ENCODE measurements around the gene ORAI3.
"Not testable (repeated sequence)": the region's sequence is repeated elsewhere in the genome, so short reads cannot be mapped to it uniquely, and the experiment has no call there.

Gene ORAI3

DNA sequence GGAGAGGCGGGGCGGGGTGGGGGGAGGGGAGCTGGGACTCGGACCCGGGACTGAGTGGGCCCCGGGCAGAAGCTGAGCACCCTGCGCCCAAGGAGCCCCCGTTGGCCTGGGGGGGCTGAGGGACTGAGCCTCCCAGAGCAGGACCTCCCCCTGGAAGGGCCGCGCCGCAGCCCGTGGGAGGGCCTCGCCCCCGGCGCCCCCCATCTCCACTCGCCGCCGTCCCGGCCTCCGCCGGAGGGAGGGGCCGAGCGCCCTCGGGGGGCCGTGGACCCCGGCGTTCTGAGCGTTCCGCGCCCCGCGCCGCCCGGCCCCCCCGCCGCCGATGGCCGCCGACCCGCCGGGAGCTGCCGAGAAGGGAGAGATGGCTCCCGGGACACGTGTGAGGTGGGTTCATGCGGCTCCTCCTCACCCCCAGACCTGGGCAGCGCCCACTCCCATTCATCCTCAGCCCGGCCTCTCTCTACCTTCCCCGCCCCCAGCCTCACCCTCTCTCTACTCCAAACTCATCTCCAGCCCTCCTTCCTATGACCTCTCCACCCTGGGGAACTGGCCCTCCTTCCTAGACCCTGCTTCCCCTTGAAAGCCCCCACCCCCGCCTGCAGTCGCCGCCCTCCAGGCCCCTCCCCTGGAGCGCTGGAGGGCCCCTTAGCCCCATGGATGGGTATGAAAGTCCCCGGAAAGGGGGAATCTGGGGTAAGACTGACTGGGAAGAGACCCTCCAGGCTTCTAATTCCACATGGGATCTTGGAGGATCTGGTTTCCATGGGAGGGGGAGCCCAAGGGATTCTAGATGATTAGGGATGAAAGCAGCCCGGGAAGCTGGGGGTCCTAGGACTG lies 24.6 kb upstream of the ORAI3 start:
- no peak for DNase-seq

DNA sequence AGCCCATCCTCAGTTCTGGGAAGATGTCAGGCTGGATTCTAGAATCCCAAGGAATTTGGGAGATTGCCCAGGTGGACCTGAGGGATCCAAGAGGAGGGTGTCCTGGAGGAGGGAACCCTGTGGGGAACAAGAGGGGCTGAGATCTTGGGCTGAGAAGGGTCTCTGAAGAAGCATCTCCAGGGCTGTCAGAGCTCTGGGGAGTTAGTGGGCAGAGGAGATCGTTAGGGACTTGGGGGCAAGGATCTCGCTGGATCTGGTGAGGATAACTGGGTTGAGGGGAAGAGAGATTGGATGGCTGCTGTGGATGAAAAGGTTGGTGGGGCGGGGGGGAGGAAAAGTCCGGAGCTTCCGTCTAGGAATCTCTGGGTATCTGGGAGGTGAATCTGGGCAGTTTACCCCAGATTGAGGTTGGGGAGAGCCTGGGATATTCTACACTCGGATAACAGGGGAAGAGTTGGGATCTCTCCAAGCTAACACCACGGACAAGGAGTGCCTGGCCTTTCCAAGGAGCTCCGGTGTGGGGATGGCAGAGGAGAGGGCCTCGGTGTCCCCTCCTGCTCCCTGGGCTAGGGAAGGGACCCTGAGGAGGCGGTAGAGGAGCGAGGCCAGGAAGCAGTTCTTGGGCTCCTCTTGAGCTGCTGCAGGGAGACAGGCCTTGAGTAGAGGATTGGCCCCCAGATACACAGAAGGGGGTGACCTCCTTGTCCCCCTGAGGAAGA lies 23.8 kb upstream of the ORAI3 start:
- no peak for DNase-seq

DNA sequence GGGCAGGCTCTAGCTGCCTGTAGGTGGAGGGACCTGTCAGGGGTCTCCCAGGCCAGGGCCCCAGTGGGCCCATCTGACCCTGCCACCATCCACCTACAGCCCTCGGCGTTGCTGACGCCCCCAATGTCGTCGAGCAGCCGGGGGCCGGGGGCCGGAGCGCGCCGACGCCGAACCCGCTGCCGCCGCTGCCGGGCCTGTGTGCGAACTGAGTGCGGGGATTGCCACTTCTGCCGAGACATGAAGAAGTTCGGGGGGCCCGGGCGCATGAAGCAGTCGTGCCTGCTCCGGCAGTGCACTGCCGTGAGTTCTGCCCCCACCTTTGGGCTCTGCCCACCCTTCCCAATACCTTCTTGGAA lies 23.3 kb upstream of the ORAI3 start:
- DNase-seq = no peak

DNA sequence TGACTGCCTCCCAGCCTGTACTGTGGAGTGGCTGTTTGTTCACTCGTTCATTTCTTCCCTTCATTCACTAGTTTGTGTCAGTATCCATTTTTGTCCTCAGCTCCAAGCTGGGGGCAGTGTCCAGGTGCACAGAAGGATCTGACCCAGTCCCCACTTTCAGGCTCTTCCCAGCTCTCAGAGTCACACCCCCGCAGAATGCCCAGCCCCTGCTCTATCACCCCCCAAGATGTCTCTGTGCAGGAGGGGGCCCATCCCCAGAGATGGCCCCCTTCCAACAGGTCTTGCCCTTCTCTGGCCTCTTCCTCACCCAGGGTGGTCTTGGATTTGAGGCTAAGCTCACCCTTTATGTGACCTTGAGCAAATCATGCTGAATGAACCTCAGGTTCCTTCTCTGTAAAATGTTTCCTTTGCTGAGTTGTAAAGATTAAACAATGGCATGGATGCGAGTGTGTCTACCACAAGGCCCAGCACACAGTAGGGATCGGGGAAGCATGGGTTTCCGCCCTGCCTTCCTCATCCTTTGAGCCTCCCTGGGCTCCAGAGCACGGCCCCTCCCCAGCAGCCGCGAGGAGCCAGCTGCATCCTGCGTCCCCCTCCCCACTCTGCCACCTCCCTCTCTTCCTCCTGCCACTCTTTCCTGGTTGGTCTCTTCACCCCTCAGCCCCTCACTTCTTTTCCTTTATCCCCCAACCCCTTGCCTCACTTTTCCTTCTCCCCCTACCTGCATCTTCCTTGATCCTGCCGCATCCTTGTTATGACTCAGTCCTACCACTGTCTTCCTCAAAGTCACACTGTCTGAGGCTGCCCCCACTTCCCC lies 22.7 kb upstream of the ORAI3 start:
- DNase-seq = no peak

DNA sequence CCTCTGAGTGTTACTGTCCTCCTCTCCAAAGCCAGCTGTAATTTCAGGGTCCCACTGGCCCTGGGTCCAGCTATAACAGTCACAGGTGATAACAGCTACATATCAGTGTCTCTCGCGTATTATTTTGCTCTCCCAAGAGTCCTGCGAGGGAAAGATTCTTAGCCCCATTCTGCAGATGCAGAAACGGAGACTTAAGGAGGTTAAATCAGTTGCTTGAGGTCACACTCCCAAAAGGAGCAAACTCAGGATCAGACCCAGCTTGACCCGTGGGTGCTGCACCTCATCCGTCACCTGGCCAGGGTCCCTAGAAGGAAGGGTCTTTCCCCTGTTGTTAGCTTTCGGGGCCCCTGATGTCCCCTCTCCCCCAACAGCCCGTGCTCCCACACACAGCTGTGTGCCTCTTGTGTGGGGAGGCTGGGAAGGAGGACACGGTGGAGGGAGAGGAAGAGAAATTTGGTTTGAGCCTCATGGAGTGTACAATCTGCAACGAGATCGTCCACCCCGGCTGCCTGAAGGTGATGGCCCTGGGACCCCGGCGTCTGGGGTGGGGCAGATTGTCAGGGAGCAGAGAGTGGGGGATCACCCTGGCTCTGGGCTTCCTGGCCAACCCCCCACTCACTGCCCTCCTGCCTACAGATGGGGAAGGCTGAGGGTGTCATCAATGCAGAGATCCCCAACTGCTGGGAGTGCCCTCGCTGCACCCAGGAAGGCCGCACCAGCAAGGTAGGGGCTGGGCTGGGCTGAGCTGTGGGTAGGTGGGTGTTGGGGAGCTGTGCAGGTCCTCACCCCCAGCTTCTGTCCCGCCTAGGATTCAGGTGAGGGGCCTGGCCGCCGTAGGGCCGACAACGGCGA lies 21.7 kb upstream of the ORAI3 start:
- DNase-seq = no peak

DNA sequence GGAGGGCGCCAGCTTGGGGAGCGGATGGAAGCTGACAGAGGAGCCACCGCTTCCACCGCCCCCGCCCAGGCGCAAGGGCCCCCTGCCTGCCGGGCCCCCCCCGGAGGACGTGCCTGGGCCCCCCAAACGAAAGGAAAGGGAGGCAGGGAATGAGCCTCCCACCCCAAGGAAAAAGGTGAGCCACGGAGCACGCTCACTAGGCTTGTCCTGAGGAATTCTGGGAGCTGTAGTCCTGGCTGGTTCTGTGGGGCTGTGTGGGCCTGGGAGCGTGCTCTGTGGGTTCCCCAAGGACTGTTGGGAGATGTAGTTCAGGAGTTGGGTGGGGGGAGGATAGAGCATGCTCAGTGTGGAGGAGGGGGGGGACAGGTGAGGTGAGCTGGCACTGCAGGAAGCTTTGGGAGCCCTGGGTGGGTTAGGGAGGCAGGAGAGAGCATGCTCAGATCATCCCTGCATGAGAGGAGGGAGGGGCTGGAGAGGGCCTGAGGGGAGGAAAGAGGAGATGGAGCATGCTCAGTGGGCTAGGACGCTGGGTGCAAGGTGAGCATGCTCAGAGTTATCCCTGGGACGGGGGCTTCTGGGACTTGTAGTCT lies 21.0 kb upstream of the ORAI3 start:
- DNase-seq = no peak

DNA sequence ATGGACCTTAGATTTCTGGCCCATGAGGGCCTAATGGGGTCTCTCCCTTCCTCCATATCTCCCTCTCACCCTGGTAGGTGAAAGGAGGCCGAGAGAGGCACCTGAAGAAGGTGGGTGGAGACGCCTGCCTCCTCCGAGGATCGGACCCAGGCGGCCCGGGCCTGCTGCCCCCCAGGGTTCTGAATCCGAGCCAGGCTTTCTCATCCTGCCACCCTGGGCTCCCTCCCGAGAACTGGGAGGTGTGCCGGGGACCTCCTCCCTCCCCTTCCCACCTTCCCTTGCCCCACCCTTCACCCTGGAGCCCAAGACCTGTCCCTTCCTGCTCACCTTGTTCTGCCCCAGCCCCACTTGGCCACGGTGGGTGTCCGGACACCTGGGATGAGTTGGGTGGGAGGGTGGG lies 20.5 kb upstream of the ORAI3 start:
- no peak for DNase-seq

DNA sequence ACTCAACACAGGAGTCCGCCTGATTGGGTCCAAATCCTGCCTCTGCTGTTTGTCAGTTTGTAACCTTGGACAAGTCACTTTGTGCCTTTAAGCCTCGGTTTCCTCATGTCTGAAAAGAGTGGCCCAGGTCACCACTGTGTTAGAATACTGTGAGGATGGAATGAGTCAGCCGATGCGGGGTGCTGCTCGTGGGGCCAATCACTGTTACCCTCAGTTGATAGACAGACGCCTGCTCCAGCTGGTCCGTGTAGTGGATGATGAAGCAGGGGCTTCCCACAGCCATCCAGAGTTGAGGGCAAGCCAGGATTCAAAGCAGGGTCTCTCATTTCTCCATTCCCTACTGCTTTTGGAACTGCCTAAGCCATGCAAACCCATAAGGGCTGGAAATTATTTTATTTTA lies 19.7 kb upstream of the ORAI3 start:
- no peak for DNase-seq

DNA sequence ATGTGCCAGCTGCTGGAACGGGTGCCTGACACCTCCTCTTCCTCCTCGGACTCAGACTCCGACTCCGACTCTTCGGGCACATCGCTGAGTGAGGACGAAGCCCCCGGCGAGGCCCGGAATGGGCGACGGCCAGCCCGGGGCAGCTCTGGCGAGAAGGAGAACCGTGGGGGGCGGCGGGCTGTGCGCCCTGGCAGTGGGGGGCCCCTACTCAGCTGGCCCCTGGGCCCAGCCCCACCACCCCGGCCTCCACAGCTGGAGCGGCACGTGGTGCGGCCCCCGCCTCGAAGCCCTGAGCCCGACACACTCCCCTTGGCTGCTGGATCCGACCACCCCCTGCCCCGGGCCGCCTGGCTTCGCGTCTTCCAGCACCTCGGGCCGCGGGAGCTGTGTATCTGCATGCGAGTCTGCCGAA lies 18.7 kb upstream of the ORAI3 start:
- no peak for DNase-seq

DNA sequence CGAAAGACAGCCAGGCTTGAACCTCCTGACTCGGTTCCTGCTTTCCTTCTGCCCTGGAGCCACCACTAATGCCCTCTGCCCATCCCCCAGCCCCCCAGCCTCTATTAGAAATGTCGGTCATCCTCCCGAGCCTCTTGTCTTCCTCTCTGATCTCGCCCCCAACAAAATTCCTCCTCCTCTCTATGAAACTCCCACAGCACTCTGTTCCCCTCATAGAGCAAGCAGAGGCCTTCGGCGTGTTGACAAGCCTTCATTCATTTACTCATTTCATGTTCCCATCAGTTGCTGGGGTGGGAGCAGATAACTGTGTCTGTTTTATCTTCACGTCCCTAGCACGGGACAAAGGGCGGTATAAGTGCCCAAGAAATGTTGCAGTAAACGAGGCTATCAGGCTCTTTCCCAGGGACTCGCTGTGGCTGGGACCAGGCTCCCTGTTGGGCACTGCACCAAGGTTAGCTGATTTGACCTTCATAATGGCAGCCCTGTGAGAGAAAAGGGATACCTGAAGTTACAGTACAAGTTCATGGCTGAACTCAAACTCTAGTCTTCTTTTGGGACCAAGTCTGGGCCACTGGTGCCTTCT lies 17.7 kb upstream of the ORAI3 start:
- no peak for DNase-seq

DNA sequence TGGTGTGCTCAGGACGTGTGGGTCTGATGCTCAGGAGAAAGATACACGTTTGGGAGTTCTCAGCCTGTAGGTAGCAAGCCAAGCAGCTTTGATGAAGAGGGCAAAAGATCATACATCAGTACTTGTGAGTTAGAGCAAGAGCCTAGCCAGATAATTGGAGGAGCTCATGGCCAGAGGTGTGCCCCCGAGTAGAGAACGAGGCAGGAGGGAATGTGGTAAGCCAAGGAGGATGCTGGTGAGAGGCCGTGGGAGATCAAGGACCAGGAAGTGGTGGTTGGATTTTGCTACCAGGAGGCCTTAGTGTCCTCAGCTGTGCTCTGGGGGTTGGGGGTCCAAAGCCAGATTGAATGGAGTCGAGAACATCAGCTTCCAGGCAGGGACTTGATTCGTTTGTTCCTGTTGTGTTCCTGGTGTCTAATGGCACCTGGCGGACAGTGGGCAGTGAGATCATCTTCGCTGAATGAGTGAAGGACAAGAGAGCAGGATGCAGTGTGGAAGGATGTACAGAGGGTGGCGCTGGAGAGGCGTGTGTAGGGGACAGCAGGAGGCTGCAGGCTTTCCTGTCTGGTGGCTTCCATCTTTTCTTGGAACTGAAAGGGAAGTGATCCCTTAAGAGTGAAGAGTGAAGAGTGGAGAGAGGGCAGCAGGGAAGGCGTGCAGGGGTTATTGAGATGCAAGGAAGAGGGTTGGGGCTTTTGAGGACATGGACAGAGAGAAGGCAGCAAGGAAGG lies 13.9 kb upstream of the ORAI3 start:
- no peak for DNase-seq

DNA sequence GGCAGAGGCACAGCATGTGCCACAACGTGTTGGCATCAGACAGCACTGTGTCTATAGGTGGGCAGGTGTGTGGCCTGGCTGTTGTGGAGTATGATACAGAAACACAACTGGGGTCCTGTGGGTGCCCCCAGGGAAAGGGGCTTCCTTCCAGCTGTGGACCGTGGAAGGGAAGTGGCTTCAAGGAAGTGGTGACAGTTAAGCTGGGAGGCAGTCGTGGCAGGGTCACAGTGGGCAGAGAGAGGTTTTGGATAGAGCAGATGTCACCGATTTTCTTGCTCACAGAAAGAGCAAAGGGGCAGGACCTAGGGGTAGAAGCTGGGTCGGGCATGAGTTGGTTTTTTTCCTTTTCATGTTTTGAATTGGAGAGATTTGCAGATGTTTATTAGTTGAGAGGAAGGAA lies 11.2 kb upstream of the ORAI3 start:
- no peak for DNase-seq

DNA sequence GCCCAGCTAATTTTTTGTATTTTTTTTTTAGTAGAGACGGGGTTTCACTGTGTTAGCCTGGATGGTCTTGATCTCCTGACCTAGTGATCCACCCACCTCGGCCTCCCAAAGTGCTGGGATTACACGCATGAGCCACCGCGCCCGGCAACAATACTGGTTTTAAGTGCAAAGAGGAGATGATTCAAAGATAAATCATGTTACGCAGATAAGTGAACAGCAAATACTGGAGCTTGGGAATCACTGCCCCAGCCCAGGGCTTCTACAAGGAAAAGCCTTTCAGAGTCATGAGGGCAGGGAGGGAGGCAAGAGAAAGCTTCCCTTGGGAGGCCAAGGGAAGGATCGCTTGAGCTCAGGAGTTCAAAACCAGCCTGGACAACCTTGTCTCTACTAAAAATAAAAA lies 9.3 kb upstream of the ORAI3 start:
- not testable (repeated sequence) for DNase-seq

DNA sequence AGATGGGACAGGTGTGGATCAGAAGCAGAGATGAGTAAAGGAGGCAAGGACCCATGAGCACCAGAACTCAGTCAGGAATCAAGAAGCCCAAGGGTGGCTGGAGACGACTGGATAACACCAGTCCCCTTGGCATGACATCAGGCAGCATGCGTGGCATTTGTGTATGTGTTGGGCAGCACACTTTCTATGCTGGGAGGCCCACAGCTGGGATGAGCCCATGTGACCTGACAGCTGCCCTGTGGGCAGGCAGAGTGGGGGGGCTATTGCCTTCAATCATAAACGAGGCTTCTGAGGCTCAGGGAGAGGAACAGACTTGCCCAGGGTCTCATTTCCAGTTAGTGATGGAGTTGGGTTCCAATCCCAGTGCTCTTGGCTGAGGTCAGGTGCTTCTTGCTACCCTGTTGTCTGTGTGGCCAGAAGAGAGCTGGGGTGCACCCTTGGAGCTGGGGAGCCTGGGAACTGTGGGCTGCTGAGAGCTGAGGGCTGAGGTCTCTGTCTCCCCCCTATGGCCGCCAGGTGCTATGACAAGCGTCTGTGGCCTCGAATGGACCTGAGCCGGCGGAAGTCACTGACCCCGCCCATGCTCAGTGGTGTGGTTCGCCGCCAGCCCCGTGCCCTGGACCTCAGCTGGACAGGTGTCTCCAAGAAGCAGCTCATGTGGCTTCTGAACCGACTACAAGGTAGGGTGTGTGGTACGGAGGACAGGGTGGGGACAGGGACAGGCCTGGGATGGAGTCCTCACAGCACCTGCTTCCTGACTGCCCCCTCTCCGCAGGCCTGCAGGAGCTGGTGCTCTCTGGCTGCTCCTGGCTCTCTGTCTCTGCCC lies 7.1 kb upstream of the ORAI3 start:
- DNase-seq = peak; percentile 41

DNA sequence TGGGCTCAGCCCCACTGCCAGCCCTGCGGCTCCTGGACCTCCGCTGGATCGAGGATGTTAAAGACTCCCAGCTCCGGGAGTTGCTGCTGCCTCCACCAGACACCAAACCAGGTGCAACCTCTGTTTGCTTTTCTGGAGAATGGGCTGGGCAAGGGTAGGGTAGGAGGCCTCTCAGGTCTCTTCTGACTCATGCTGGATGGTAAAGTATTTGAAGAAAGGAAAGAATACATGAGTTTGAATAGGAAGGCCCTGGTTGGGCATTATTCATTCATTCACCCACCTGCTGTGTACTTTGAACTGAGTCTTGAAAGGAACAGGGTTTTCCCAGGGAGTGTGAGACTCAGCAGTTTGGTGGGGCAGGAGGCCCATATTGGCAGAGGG lies 6.5 kb upstream of the ORAI3 start:
- no peak for DNase-seq

DNA sequence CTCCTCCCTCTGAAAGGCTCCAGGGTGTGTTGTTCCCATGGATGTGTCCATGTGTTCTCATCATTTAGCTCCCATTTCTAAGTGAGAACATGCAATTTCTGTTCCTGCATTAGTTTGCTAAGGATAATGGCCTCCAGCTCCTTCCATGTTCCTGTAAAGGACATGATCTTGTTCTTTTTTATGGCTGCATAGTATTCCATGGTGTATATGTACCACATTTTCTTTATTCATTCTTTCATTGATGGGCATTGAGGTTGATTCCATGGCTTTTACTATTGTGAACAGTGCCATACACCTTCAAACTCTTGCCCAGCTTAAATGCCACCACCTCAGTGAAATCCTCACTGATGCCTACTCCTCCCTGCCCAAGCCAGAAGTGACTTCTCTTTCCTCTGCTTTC lies 4.5 kb upstream of the ORAI3 start:
- DNase-seq = no peak

DNA sequence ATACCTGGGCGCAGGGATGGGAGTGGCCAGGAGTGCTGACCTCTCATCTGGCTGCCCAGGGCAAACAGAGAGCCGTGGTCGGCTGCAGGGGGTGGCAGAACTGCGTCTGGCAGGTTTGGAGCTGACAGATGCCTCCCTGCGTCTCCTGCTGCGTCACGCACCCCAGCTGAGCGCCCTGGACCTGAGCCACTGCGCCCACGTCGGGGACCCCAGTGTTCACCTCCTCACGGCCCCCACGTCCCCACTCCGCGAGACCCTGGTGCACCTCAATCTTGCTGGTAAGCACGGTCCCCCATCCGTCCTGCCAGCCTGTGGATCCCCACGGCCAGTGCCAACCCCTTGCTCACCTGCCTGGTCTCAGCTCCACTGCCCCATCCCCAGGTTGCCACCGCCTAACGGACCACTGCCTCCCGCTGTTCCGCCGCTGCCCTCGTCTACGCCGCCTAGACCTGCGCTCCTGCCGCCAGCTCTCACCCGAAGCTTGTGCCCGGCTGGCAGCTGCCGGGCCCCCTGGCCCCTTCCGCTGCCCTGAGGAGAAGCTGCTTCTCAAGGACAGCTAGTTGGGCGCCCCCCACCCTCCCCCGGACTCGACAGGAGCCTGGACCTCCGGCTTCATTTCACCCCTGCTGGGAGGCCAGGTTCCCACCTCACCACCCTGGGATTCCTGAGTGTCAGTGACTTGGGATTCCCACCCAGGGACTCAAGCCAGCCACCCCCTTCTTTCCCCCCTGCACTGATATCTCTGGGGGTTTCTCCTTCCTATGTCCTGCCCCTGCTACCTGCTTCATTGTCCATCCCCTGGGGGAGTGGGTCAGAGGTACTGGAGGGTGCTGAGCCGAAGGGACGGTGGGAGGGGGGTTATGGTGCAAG lies 2.0 kb upstream of the ORAI3 start:
- no peak for DNase-seq

DNA sequence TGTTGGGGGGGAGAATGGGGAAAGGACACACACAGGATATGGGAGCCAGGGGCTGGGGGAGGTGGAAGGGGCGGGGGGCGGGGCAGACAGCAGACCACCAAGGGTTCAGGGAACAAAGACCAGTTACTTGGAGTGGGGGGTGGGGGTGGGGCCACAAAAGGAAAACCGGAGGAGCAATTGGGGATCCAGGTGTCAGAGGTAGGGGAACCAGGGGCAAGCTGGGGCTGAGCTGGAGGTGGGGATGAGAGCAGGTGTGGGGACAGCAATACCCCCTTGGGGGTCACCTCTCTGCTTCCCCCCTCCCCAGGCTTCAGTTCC lies 1.4 kb upstream of the ORAI3 start:
- DNase-seq = no peak

DNA sequence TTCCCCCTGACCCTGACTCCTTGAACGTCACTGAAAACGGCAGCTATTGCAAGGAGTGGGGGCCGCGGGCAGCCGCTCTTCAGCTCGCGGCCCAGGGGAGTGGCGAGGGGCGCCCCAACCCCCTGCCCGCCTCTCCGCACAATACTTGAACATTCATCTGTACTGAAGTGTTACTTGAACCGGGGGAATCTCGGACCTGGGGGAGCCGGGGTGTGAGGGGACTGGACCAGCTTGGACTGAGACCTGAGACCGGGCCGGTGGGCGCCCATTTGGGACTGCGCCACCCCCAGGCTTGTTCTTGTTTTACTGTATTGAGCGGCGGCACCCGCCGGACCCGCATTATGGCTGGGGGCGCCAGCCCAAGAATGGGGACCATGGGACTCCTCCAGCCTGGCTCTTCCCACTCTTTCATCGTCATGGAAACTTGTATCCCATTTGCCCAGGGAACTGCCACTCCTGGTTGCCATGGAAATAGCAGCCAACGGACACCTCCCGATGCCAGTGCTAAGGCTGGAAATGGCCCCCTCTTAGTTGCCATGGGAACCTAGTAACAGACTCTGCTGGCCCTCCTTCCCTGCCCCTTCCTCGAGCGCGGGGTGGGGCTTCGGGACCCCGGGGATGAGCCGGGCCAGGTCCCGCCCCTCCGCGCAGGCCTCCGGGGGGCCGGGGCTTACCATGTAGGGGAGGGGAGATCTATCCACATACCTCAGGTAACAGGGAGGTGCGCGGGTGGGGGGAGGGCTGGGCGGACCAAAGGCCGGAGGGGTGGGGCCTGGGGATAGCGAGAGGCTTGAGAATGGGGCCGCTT lies 805 bp upstream of the ORAI3 start:
- peak; percentile 96 for DNase-seq
